SK-N-SH treated with all-trans-retinoic acid at 6 μM for 48 hours (cell line): ENCODE results near the gene ACBD7.

Experiments
- ATAC-seq: fragments of 200-7000 bp; cut with Tn5 transposase; 3 replicates; pipeline ENCODE4 v1.9.1; 2020; ENCODE audit warnings: mild to moderate bottlenecking, moderate library complexity
- ARNTL ChIP-seq: fragments of 450-650 bp; formaldehyde crosslinking; IDR thresholded peaks from 2 replicates; pipeline ENCODE4 v1.5.0; 2020; ENCODE audit warnings: low read depth, mild to moderate bottlenecking, moderate library complexity, borderline replicate concordance
- BACH2 ChIP-seq: fragments of 250-450 bp; sonication (Bioruptor Pico); IDR thresholded peaks from 2 replicates; pipeline ENCODE4 v1.9.0; 2021; ENCODE audit warnings: mild to moderate bottlenecking, borderline replicate concordance
- CREB5 ChIP-seq: fragments of 250-450 bp; sonication (Bioruptor Pico); IDR thresholded peaks from 2 replicates; pipeline ENCODE4 v1.5.1; 2020; ENCODE audit warnings: low read depth, mild to moderate bottlenecking, moderate library complexity
- CSDC2 ChIP-seq: fragments of 250-450 bp; sonication (Bioruptor Pico); IDR thresholded peaks from 2 replicates; pipeline ENCODE4 v1.5.0; 2020; ENCODE audit warnings: mild to moderate bottlenecking, moderate library complexity
- CSRNP3 ChIP-seq: fragments of 250-450 bp; sonication (Bioruptor Pico); IDR thresholded peaks from 2 replicates; pipeline ENCODE4 v1.5.1; 2021; ENCODE audit warnings: mild to moderate bottlenecking, moderate library complexity
- GLIS3 ChIP-seq: fragments of 250-450 bp; sonication (Bioruptor Pico); IDR thresholded peaks from 2 replicates; pipeline ENCODE4 v1.5.0; 2020; ENCODE audit warnings: mild to moderate bottlenecking, moderate library complexity
- PATZ1 ChIP-seq: fragments of 250-450 bp; sonication (Bioruptor Pico); IDR thresholded peaks from 2 replicates; pipeline ENCODE4 v1.8.0; 2020; ENCODE audit warnings: mild to moderate bottlenecking, moderate library complexity, borderline replicate concordance
- POU6F1 ChIP-seq: fragments of 250-450 bp; sonication (Bioruptor Pico); IDR thresholded peaks from 2 replicates; pipeline ENCODE4 v1.8.0; 2021; ENCODE audit warnings: low read depth, mild to moderate bottlenecking, moderate library complexity, borderline replicate concordance
- PPARA ChIP-seq: fragments of 250-450 bp; sonication (Bioruptor Pico); IDR thresholded peaks from 2 replicates; pipeline ENCODE4 v1.5.0; 2020; ENCODE audit warnings: mild to moderate bottlenecking, borderline replicate concordance
- RARB ChIP-seq: fragments of 250-450 bp; sonication (Bioruptor Pico); IDR thresholded peaks from 2 replicates; pipeline ENCODE4 v1.8.0; 2021; ENCODE audit warnings: mild to moderate bottlenecking, moderate library complexity
- SNAI2 ChIP-seq: fragments of 250-450 bp; sonication (Bioruptor Pico); IDR thresholded peaks from 2 replicates; pipeline ENCODE4 v1.5.0; 2020; ENCODE audit warnings: mild to moderate bottlenecking, moderate library complexity
- TCF4 ChIP-seq: fragments of 250-450 bp; sonication (Bioruptor Pico); IDR thresholded peaks from 2 replicates; pipeline ENCODE4 v1.8.0; 2021; ENCODE audit warnings: mild to moderate bottlenecking, moderate library complexity, borderline replicate concordance
- TOX ChIP-seq: fragments of 250-450 bp; sonication (Bioruptor Pico); IDR thresholded peaks from 2 replicates; pipeline ENCODE4 v1.8.0; 2021; ENCODE audit warnings: mild to moderate bottlenecking, moderate library complexity, borderline replicate concordance
- TSHZ2 ChIP-seq: fragments of 250-450 bp; sonication (Bioruptor Pico); IDR thresholded peaks from 2 replicates; pipeline ENCODE4 v1.5.0; 2020; ENCODE audit warnings: mild to moderate bottlenecking, moderate library complexity
- ZC3H10 ChIP-seq: fragments of 250-450 bp; sonication (Bioruptor Pico); IDR thresholded peaks from 2 replicates; pipeline ENCODE4 v1.5.1; 2021; ENCODE audit warnings: mild to moderate bottlenecking, moderate library complexity
- ZFP3 ChIP-seq: fragments of 250-450 bp; sonication (Bioruptor Pico); IDR thresholded peaks from 2 replicates; pipeline ENCODE4 v1.5.0; 2020; ENCODE audit warnings: mild to moderate bottlenecking, moderate library complexity
- ZFP30 ChIP-seq: fragments of 450-650 bp; formaldehyde crosslinking; IDR thresholded peaks from 2 replicates; pipeline ENCODE4 v1.5.0; 2022; ENCODE audit warnings: mild to moderate bottlenecking, moderate library complexity
- ZNF70 ChIP-seq: fragments of 450-650 bp; formaldehyde crosslinking; IDR thresholded peaks from 2 replicates; pipeline ENCODE4 v1.5.0; 2020; ENCODE audit warnings: mild to moderate bottlenecking, moderate library complexity
- ZNF8 ChIP-seq: fragments of 450-650 bp; formaldehyde crosslinking; IDR thresholded peaks from 2 replicates; pipeline ENCODE4 v1.5.0; 2020; ENCODE audit warnings: mild to moderate bottlenecking, moderate library complexity

The ACBD7 gene

GRCh38 chr10:15096661-15097010, 8.1 kb upstream of the ACBD7 start:
- peak; percentile 45 for ATAC-seq
- TF ChIP-seq SNAI2 (CRISPR knock-in tag) (no peak), TOX (CRISPR knock-in tag) (no peak), GLIS3 (no peak), ZFP30 (no peak), POU6F1 (CRISPR knock-in tag) (no peak), ZFP3 (CRISPR knock-in tag) (no peak), ZC3H10 (CRISPR knock-in tag) (no peak), ARNTL (CRISPR knock-in tag) (no peak), PATZ1 (CRISPR knock-in tag) (no peak)

- no peak for TF ChIP-seq ZC3H10 (CRISPR knock-in tag)
- no peak for TF ChIP-seq CREB5
- TF ChIP-seq TOX (CRISPR knock-in tag) = no peak
- TF ChIP-seq RARB = no peak
- TF ChIP-seq SNAI2 (CRISPR knock-in tag) = no peak
- TF ChIP-seq CSDC2 (CRISPR knock-in tag) = no peak
- no peak for TF ChIP-seq TCF4 (CRISPR knock-in tag)
- TF ChIP-seq GLIS3 = no peak
- no peak for TF ChIP-seq TSHZ2
- TF ChIP-seq POU6F1 (CRISPR knock-in tag) = no peak
- TF ChIP-seq PPARA (CRISPR knock-in tag) = no peak
- TF ChIP-seq BACH2 (CRISPR knock-in tag) = no peak
- no peak for TF ChIP-seq CSRNP3 (CRISPR knock-in tag)
- TF ChIP-seq ZFP3 (CRISPR knock-in tag) = no peak
- TF ChIP-seq, all 23 proteins: peak for 0
- ATAC-seq = no peak
These were observed 4.4 kb upstream of the ACBD7 start for GRCh38 chr10:15092855-15093408.

- TF ChIP-seq ZNF70 (CRISPR knock-in tag) (no peak), ZFP3 (CRISPR knock-in tag) (no peak), RARB (no peak), ZNF8 (no peak), CSDC2 (CRISPR knock-in tag) (no peak), PPARA (CRISPR knock-in tag) (no peak)
- ATAC-seq = no peak
These were observed 2.8 kb upstream of the ACBD7 start for GRCh38 chr10:15091418-15091817.
